Neuronal stem cell (in vitro differentiated cells): Measurements from ENCODE around the gene PKP2.

ENCODE experiments used
- DNase-seq: peaks from one replicate; pipeline ENCODE4 v3.0.0-alpha.2; 2013; ENCODE audit warnings: low spot score
- H2AFZ ChIP-seq: one replicate; pipeline ENCODE4 v1.6.1; 2013; ENCODE audit warnings: mild to moderate bottlenecking, low read length, inconsistent platforms
- H2AK5ac ChIP-seq: 2 replicates; pipeline ENCODE4 v1.6.1; 2013; ENCODE audit warnings: low read depth, mild to moderate bottlenecking, inconsistent platforms, low read length, moderate library complexity, mixed read lengths
- H2BK120ac ChIP-seq: 2 replicates; pipeline ENCODE4 v1.6.1; 2013; ENCODE audit warnings: low read depth, mild to moderate bottlenecking, inconsistent platforms, low read length, moderate library complexity, mixed read lengths
- H2BK12ac ChIP-seq: one replicate; pipeline ENCODE4 v1.6.1; 2013; ENCODE audit warnings: low read length, inconsistent platforms
- H2BK15ac ChIP-seq: 2 replicates; pipeline ENCODE4 v1.6.1; 2013; ENCODE audit warnings: mild to moderate bottlenecking, low read length, inconsistent platforms, mixed read lengths
- H2BK5ac ChIP-seq: one replicate; pipeline ENCODE4 v1.6.1; 2013; ENCODE audit warnings: inconsistent platforms, mild to moderate bottlenecking, low read length, moderate library complexity
- H3K14ac ChIP-seq: one replicate; pipeline ENCODE4 v1.6.1; 2013; ENCODE audit warnings: low read length, inconsistent platforms
- H3K18ac ChIP-seq: 2 replicates; pipeline ENCODE4 v1.6.1; 2013; ENCODE audit warnings: low read length, inconsistent platforms
- H3K23ac ChIP-seq: 2 replicates; pipeline ENCODE4 v1.6.1; 2013; ENCODE audit warnings: low read depth, mild to moderate bottlenecking, mixed read lengths, low read length, inconsistent platforms; ENCODE audit not compliant: poor library complexity
- H3K27ac ChIP-seq: replicated peaks from 3 replicates; pipeline ENCODE4 v1.5.1; 2013; ENCODE audit warnings: low read length, inconsistent platforms
- H3K27me3 ChIP-seq, 3 experiments: 2 replicates each; pipeline ENCODE4 v1.6.1; 2013; ENCODE audit warnings: low read length in 3 of 3, mild to moderate bottlenecking in 2 of 3, inconsistent platforms in 1 of 3, low read depth in 1 of 3, mixed read lengths in 1 of 3, moderate library complexity in 1 of 3; ENCODE audit not compliant: control insufficient read depth in 3 of 3, insufficient read depth in 3 of 3
- H3K36me3 ChIP-seq, 2 donors: replicated peaks in 1 of 2; 2 replicates each; pipeline ENCODE4 v1.6.1; 2013; ENCODE audit warnings: low read length in 2 of 2; ENCODE audit not compliant: control insufficient read depth in 2 of 2, insufficient read depth in 2 of 2
- H3K4ac ChIP-seq: 2 replicates; pipeline ENCODE4 v1.6.1; 2013; ENCODE audit warnings: inconsistent platforms, mild to moderate bottlenecking, low read length, moderate library complexity
- H3K4me1 ChIP-seq, 2 donors: 1 replicate in 1 of 2; 2 replicates in 1 of 2; pipeline ENCODE4 v1.6.1; 2013; ENCODE audit warnings: low read length in 2 of 2, low read depth in 1 of 2; ENCODE audit not compliant: control insufficient read depth in 2 of 2, insufficient read depth in 1 of 2
- H3K4me2 ChIP-seq: one replicate; pipeline ENCODE4 v1.6.1; 2013; ENCODE audit warnings: mild to moderate bottlenecking, low read length, inconsistent platforms; ENCODE audit not compliant: insufficient read depth, poor library complexity, severe bottlenecking
- H3K4me3 ChIP-seq, 2 donors: 2 replicates each; pipeline ENCODE4 v1.5.1; 2013; ENCODE audit warnings: low read length in 2 of 2, mild to moderate bottlenecking in 2 of 2, inconsistent platforms in 1 of 2, moderate library complexity in 1 of 2
- H3K79me1 ChIP-seq: one replicate; pipeline ENCODE4 v1.6.1; 2013; ENCODE audit warnings: low read depth, mild to moderate bottlenecking, inconsistent platforms, low read length, moderate library complexity
- H3K9ac ChIP-seq: one replicate; pipeline ENCODE4 v1.6.1; 2013; ENCODE audit warnings: mild to moderate bottlenecking, low read depth, low read length, inconsistent platforms; ENCODE audit not compliant: poor library complexity
- H3K9me3 ChIP-seq, 2 donors: replicated peaks in 1 of 2; 2 replicates each; pipeline versions ENCODE3 to v1.6.1; 2013; ENCODE audit warnings: low read length in 2 of 2, mild to moderate bottlenecking in 2 of 2, inconsistent platforms in 1 of 2, low read depth in 1 of 2, mixed read lengths in 1 of 2, moderate library complexity in 1 of 2; ENCODE audit not compliant: control insufficient read depth in 2 of 2, insufficient read depth in 1 of 2
- H4K8ac ChIP-seq: one replicate; pipeline ENCODE4 v1.6.1; 2013; ENCODE audit warnings: low read depth, mild to moderate bottlenecking, inconsistent platforms, low read length, moderate library complexity
- H4K91ac ChIP-seq: one replicate; pipeline ENCODE4 v1.6.1; 2013; ENCODE audit warnings: low read length, low read depth, mild to moderate bottlenecking, inconsistent platforms; ENCODE audit not compliant: poor library complexity
- WGBS, 2 donors: extraction: QIAGEN DNeasy Blood & Tissue Kit; methylation state at CpG; one replicate each; pipeline ENCODE4 v1.1.7; 2013; ENCODE audit warnings: missing lambda C conversion rate in 2 of 2, mixed read lengths in 1 of 2; ENCODE audit not compliant: insufficient read length in 2 of 2, insufficient replicate concordance in 1 of 2; ENCODE audit errors: extremely low coverage in 2 of 2; 5-methylcytosine and 5-hydroxymethylcytosine counted together

Gene PKP2

GRCh38 chr12:32846053-32846452 lies 50.5 kb downstream of the PKP2 start:
- no peak overlapping the region for H3K4me3 ChIP-seq
- no CpG with 5 or more reads among the region's 6 CpGs for WGBS, 2 donors
- peaks cover 2 to 4% of the 10 kb centered on the region in 2 donors for H3K4me1 ChIP-seq
- H3K14ac ChIP-seq, result no peak overlapping the region
- no peaks in the 10 kb centered on the region for H3K9me3 ChIP-seq
- no peaks in the 10 kb centered on the region for H3K27me3 ChIP-seq
- H3K18ac ChIP-seq, result no peak overlapping the region
- no peaks in the 10 kb centered on the region for H3K79me1 ChIP-seq
- no peaks in the 10 kb centered on the region for H3K36me3 ChIP-seq
- H3K23ac ChIP-seq, result no peak overlapping the region
- no peak overlapping the region for H4K91ac ChIP-seq
- no peak overlapping the region for H3K4me2 ChIP-seq
- H3K4ac ChIP-seq, result no peak overlapping the region
- H2BK12ac ChIP-seq, result no peak overlapping the region
- no peak overlapping the region for H2BK15ac ChIP-seq
- H4K8ac ChIP-seq, result no peak overlapping the region
- DNase-seq, result no peak
- no peak overlapping the region for H2AFZ ChIP-seq
- H3K27ac ChIP-seq, result no peak overlapping the region
- no peak overlapping the region for H2BK5ac ChIP-seq
- H2AK5ac ChIP-seq, result no peak overlapping the region
- no peak overlapping the region for H2BK120ac ChIP-seq
- H3K9ac ChIP-seq, result no peak overlapping the region

GRCh38 chr12:32843528-32844095 lies 53.0 kb downstream of the PKP2 start:
- H2BK120ac ChIP-seq, result no peak overlapping the region
- no peaks in the 10 kb centered on the region for H3K36me3 ChIP-seq
- peak overlapping the region; percentile 72 for H3K27ac ChIP-seq
- H4K91ac ChIP-seq, result no peak overlapping the region
- peak overlapping the region; percentile 52 for H2AFZ ChIP-seq
- H3K4me3 ChIP-seq, result no peak overlapping the region
- peak; percentile 26 for DNase-seq
- H3K4ac ChIP-seq, result no peak overlapping the region
- H3K4me1 ChIP-seq, result peaks cover 2 to 11% of the 10 kb centered on the region in 2 donors
- no peaks in the 10 kb centered on the region for H3K9me3 ChIP-seq
- no peak overlapping the region for H3K23ac ChIP-seq
- no peak overlapping the region for H2BK5ac ChIP-seq
- H3K9ac ChIP-seq, result no peak overlapping the region
- H2BK15ac ChIP-seq, result no peak overlapping the region
- no peaks in the 10 kb centered on the region for H3K79me1 ChIP-seq
- H3K4me2 ChIP-seq, result no peak overlapping the region
- no peak overlapping the region for H2BK12ac ChIP-seq
- no peak overlapping the region for H3K14ac ChIP-seq
- H3K18ac ChIP-seq, result no peak overlapping the region
- H3K27me3 ChIP-seq, result no peaks in the 10 kb centered on the region
- no peak overlapping the region for H2AK5ac ChIP-seq
- H4K8ac ChIP-seq, result no peak overlapping the region

- H3K79me1 ChIP-seq, result no peaks in the 10 kb centered on the region
- H3K27me3 ChIP-seq, result no peaks in the 10 kb centered on the region
- no peaks in the 10 kb centered on the region for H3K36me3 ChIP-seq
- H4K8ac ChIP-seq, result no peak overlapping the region
- H3K14ac ChIP-seq, result no peak overlapping the region
- no CpG with 5 or more reads among the region's 4 CpGs for WGBS, 2 donors
- no peak overlapping the region for H3K27ac ChIP-seq
- H3K9ac ChIP-seq, result no peak overlapping the region
- no peaks in the 10 kb centered on the region for H3K9me3 ChIP-seq
- no peak overlapping the region for H3K4me2 ChIP-seq
- peaks cover 2 to 11% of the 10 kb centered on the region in 2 donors for H3K4me1 ChIP-seq
- no peak overlapping the region for H3K23ac ChIP-seq
- no peak overlapping the region for H3K4ac ChIP-seq
- H4K91ac ChIP-seq, result no peak overlapping the region
- no peak for DNase-seq
- no peak overlapping the region for H3K18ac ChIP-seq
- no peak overlapping the region for H2AFZ ChIP-seq
- no peak overlapping the region for H2AK5ac ChIP-seq
- H3K4me3 ChIP-seq, result no peak overlapping the region
- no peak overlapping the region for H2BK15ac ChIP-seq
- H2BK12ac ChIP-seq, result no peak overlapping the region
- no peak overlapping the region for H2BK5ac ChIP-seq
- H2BK120ac ChIP-seq, result no peak overlapping the region
Measured at GRCh38 chr12:32841061-32841460, 55.5 kb downstream of the PKP2 start.

DNA sequence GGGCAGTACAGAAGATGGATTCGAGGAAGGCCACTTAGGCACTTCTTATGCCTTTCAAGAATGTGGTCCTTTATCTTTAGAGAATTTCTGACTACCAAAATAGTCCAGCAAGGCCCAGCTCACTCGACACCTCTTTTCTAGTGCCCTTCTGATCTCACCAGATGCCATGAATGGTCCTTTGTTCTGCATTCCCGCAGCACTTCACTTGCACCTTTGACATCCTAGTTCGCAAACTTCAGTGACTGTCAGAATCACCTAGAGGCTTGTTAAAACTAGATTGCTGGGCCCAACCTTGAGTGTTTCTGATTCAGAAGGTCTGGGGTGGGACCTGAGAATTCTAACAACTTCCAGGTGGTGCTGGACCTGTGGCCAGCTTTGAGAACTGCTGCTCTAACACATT lies 56.7 kb downstream of the PKP2 start:
- H3K9ac ChIP-seq, result no peak overlapping the region
- DNase-seq, result no peak
- H3K36me3 ChIP-seq, result peaks cover 0 to 1% of the 10 kb centered on the region in 2 donors
- H3K9me3 ChIP-seq, result no peaks in the 10 kb centered on the region
- H3K4me2 ChIP-seq, result no peak overlapping the region
- H3K4ac ChIP-seq, result no peak overlapping the region
- no peak overlapping the region for H2AFZ ChIP-seq
- H3K79me1 ChIP-seq, result no peaks in the 10 kb centered on the region
- H4K8ac ChIP-seq, result no peak overlapping the region
- no peak overlapping the region for H2AK5ac ChIP-seq
- no peak overlapping the region for H3K18ac ChIP-seq
- H2BK15ac ChIP-seq, result no peak overlapping the region
- peaks cover 2 to 11% of the 10 kb centered on the region in 2 donors for H3K4me1 ChIP-seq
- no peak overlapping the region for H3K4me3 ChIP-seq
- no peaks in the 10 kb centered on the region for H3K27me3 ChIP-seq
- no peak overlapping the region for H3K14ac ChIP-seq
- H2BK5ac ChIP-seq, result no peak overlapping the region
- H2BK12ac ChIP-seq, result no peak overlapping the region
- no peak overlapping the region for H3K23ac ChIP-seq
- no peak overlapping the region for H2BK120ac ChIP-seq
- WGBS, 2 donors, result no CpG with 5 or more reads among the region's 4 CpGs
- H3K27ac ChIP-seq, result peak overlapping the region; percentile 1
- H4K91ac ChIP-seq, result no peak overlapping the region
